Progenitor cell of endocrine pancreas (in vitro differentiated cells): Measurements from ENCODE around the gene GRK2. TPM values are rescaled to one million over a fixed set of nuclear protein-coding genes. Genes with fewer than 3 reads are reported as not detected.

Experiments used
- DNase-seq: peaks from one replicate; pipeline ENCODE4 v3.0.0; 2021; ENCODE audit warnings: low spot score; ENCODE audit not compliant: unreplicated experiment
- H3K27ac Mint-ChIP-seq: 2 replicates; pipeline ENCODE4 v1.8.0; 2021; ENCODE audit warnings: mild to moderate bottlenecking, moderate library complexity, mixed read lengths
- H3K27me3 Mint-ChIP-seq: 2 replicates; pipeline ENCODE4 v1.8.0; 2021; ENCODE audit warnings: mixed read lengths
- H3K36me3 Mint-ChIP-seq: 2 replicates; pipeline ENCODE4 v1.8.0; 2022; ENCODE audit warnings: mixed read lengths; ENCODE audit not compliant: insufficient read depth
- H3K4me1 Mint-ChIP-seq: 2 replicates; pipeline ENCODE4 v1.8.0; 2021; ENCODE audit warnings: low read depth, mixed read lengths
- H3K4me3 Mint-ChIP-seq: 2 replicates; pipeline ENCODE4 v1.8.0; 2021; ENCODE audit warnings: low read depth, mild to moderate bottlenecking, moderate library complexity, mixed read lengths
- H3K9me3 Mint-ChIP-seq: 2 replicates; pipeline ENCODE4 v1.8.0; 2021; ENCODE audit warnings: low read depth, mixed read lengths
- total RNA-seq: library from RNA; stranded (reverse); gene quantifications from 2 replicates; pipeline ENCODE4 v1.2.1, GENCODE V29; 2021
- TF ChIP-seq, protein P1 (sequence below): fragments of 200-600 bp; sonication (generic); IDR thresholded peaks from one replicate; pipeline ENCODE4 v1.5.0; 2021; ENCODE audit warnings: antibody characterized with exemption, mild to moderate bottlenecking; ENCODE audit not compliant: unreplicated experiment

The GRK2 gene
- total RNA-seq, 1 donor from 2014 or later, result 53.0 TPM

DNA sequence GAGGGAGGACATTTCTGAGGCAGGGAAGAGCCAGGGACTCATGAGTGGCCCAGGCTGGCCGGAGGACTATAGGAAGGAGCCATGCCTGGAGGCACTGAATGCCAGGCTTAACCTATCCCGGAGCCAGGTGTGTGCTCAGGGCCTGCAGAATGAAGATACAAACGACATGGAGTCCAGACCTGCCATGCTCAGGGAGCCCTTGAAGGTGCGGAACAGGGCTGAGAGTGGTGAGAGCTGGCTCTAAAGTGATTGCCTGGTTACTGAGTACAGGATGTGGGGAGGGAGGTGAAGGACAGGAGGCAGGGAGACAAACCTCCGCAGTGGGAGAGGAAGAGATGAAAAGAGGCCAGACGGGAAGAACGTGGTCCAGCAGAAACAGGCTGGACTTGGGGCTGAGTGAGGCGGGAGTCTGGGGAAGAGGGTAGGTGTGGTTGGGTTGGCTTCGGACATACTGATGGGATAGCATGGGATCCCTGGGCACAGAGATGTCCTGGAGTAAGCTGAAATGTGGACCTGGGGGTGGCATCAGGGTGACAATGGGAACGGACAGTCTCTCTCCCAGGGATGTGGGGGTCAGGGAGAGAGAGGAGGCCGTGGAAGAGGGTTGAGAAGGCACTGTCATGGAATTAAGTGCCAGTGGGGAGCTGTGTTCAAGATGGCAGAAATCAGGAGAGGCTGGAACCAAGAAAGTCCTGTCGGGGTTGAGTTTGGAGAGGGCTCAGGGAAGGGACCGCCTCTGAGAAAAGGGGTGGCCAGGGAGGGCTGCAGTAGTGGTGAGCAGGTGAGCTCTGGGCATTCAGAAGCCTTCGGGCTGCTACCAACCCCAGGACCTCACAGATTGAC is 21.3 kb downstream of the GRK2 start:
- H3K36me3 Mint-ChIP-seq, result peaks cover 2% of the 10 kb centered on the region
- H3K27ac Mint-ChIP-seq, result peak overlapping the region; percentile 95
- H3K9me3 Mint-ChIP-seq, result no peaks in the 10 kb centered on the region
- TF ChIP-seq, protein P1, sequence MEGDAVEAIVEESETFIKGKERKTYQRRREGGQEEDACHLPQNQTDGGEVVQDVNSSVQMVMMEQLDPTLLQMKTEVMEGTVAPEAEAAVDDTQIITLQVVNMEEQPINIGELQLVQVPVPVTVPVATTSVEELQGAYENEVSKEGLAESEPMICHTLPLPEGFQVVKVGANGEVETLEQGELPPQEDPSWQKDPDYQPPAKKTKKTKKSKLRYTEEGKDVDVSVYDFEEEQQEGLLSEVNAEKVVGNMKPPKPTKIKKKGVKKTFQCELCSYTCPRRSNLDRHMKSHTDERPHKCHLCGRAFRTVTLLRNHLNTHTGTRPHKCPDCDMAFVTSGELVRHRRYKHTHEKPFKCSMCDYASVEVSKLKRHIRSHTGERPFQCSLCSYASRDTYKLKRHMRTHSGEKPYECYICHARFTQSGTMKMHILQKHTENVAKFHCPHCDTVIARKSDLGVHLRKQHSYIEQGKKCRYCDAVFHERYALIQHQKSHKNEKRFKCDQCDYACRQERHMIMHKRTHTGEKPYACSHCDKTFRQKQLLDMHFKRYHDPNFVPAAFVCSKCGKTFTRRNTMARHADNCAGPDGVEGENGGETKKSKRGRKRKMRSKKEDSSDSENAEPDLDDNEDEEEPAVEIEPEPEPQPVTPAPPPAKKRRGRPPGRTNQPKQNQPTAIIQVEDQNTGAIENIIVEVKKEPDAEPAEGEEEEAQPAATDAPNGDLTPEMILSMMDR, result no peak
- no peak for DNase-seq
- peaks cover 12% of the 10 kb centered on the region for H3K4me1 Mint-ChIP-seq
- no peaks in the 10 kb centered on the region for H3K27me3 Mint-ChIP-seq
- H3K4me3 Mint-ChIP-seq, result peak overlapping the region; percentile 75

DNA sequence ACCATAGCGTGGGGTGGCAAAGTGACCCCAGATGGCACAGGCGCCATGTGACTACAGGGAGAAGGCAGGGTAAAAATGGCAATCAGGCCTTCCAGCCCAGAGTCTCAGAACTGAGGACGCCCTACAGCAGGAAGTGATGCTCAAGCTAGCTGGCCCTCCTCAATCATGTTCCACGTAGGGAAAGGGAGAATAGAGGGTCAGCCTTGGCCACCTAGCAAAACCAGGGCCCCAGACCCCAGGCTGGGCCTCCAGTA is 21.9 kb downstream of the GRK2 start:
- H3K9me3 Mint-ChIP-seq, result no peaks in the 10 kb centered on the region

GRCh38 chr11:67288452-67289225 is 22.4 kb downstream of the GRK2 start:
- H3K27ac Mint-ChIP-seq, result peak overlapping the region; percentile 95
- peak overlapping the region; percentile 75 for H3K4me3 Mint-ChIP-seq
- TF ChIP-seq, protein P1, result peak; percentile 61
- no peaks in the 10 kb centered on the region for H3K9me3 Mint-ChIP-seq
- peaks cover 12% of the 10 kb centered on the region for H3K4me1 Mint-ChIP-seq
- no peaks in the 10 kb centered on the region for H3K27me3 Mint-ChIP-seq
- DNase-seq, result peak; percentile 85
- peaks cover 8% of the 10 kb centered on the region for H3K36me3 Mint-ChIP-seq

More for the DNA sequence above, 21.9 kb downstream of the GRK2 start:
- peak overlapping the region; percentile 75 for H3K4me3 Mint-ChIP-seq
- no peaks in the 10 kb centered on the region for H3K27me3 Mint-ChIP-seq
- DNase-seq, result no peak
- H3K36me3 Mint-ChIP-seq, result peaks cover 6% of the 10 kb centered on the region
- TF ChIP-seq, protein P1, result no peak
- peak overlapping the region; percentile 95 for H3K27ac Mint-ChIP-seq
- peaks cover 12% of the 10 kb centered on the region for H3K4me1 Mint-ChIP-seq

GRCh38 chr11:67289226-67289650 is 23.0 kb downstream of the GRK2 start, which contains the start of gene ANKRD13D:
TSS of gene ANKRD13D (plus strand) at chr11:67289303. CDS start at chr11:67289461, 158 bp downstream.
- Mint-ChIP-seq H3K36me3 (peaks cover 13% of the 10 kb centered on the region), H3K27me3 (no peaks in the 10 kb centered on the region), H3K27ac (peak within 1 kb of the TSS; percentile 95), H3K4me3 (peak within 1 kb of the TSS; percentile 90), H3K9me3 (no peaks in the 10 kb centered on the region), H3K4me1 (peaks cover 12% of the 10 kb centered on the region)
- peak; percentile 47 for DNase-seq
- TF ChIP-seq, protein P1, result no peak

GRCh38 chr11:67289651-67290479 is 23.6 kb downstream of the GRK2 start:
- Mint-ChIP-seq H3K27me3 (no peaks in the 10 kb centered on the region), H3K4me1 (peaks cover 12% of the 10 kb centered on the region), H3K4me3 (peak overlapping the region; percentile 90), H3K27ac (peak overlapping the region; percentile 93), H3K36me3 (peaks cover 14% of the 10 kb centered on the region), H3K9me3 (no peaks in the 10 kb centered on the region)
- DNase-seq, result no peak
- TF ChIP-seq, protein P1, result no peak
